ENCODE measurements around the gene AGAP3.

The AGAP3 gene

DNA sequence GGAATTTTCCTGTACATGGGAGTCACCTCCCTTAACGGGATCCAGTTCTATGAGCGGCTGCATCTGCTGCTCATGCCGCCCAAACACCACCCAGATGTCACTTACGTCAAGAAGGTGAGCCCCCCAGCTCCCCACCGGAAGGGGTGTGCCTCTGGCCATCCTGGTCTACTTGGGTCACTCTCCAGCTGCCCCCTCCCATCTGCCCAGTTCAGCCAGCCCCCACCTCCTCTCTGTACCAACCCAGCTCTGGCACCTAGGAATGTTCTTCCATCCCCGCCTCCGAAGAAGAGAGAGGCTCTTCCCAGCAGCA, 10.7 kb upstream of the AGAP3 start:
- Mint-ChIP-seq H3K4me1 (peaks cover 18 to 25% of the 10 kb centered on the region in 2 donors), H3K27me3 (no peaks in the 10 kb centered on the region), H3K9me3 (no peaks in the 10 kb centered on the region), H3K27ac (peak overlapping the region; percentile 72), H3K36me3 (peaks cover 38 to 47% of the 10 kb centered on the region in 2 donors), H3K4me3 (no peak overlapping the region)
- DNase-seq = no peak
- no peak for ATAC-seq (replicated peaks)

DNA sequence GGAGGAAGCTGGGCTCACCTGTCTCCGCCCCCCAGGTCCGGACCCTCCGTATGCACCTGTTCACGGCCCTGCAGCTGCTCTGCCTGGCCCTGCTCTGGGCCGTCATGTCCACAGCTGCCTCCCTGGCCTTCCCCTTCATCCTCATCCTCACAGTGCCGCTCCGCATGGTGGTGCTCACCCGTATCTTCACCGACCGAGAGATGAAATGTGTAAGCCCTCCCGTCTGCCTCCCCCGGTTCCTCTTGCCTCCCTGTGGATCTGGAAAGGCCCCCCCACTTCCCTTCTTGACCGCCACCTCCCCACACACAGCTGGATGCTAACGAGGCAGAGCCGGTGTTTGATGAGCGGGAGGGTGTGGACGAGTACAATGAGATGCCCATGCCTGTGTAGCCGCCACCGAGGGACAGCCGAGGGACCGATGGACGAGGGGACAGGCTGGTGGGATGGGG, 10.3 kb upstream of the AGAP3 start:
- Mint-ChIP-seq H3K27ac (peak overlapping the region; percentile 72), H3K4me1 (peaks cover 18 to 25% of the 10 kb centered on the region in 2 donors), H3K36me3 (peaks cover 37 to 44% of the 10 kb centered on the region in 2 donors)

DNA sequence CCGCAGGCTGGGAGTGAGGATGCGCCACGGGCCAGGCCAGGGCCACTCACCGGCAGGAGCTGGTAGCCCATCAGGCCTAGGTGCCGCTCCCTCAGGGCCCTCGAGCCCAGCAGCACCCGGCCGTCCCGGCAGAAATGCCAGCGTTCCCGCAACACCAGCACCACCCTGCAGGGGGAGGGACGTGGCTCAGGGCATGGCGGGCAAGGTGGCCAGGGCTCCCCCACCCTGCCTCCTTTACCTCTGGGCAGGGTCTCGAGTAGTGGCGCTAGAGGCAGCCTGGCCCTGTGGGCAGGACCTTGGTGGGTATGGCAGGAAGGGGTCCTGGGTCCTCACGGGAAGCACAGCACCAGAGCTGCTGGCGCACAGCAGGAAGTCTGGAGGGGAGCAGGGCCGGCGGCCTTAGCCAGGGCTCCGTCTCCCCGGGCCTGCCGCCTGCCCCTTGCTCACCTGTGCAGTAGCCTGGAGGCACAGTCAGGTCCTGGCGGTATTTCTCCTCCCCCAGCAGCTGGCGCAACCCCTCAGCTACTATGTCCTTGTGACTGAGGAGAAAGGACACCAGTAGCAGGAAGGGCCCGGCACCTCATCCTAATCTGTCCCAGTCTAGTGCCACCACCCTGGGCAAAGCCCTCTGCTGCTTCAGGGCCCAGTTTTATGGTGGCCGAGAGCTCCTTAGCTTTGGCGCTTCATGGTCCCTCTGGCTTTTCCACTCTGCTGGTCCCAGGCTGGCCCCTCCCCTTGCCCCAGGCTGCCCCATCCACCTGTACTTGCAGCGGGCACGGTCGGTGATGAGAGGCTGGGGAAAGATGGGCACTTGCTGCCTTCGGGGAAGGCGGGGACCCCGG, 9.2 kb upstream of the AGAP3 start:
- H3K27me3 Mint-ChIP-seq = no peaks in the 10 kb centered on the region
- H3K27ac Mint-ChIP-seq = no peak overlapping the region
- H3K36me3 Mint-ChIP-seq = peaks cover 32 to 36% of the 10 kb centered on the region in 2 donors
- no peak for DNase-seq
- H3K9me3 Mint-ChIP-seq = no peaks in the 10 kb centered on the region
- H3K4me1 Mint-ChIP-seq = peaks cover 22 to 34% of the 10 kb centered on the region in 2 donors
- H3K4me3 Mint-ChIP-seq = peak overlapping the region in 1 of 2 donors; percentile 11
- no peak for ATAC-seq (replicated peaks)

More for the DNA sequence above, 10.3 kb upstream of the AGAP3 start:
- Mint-ChIP-seq H3K4me3 (no peak overlapping the region), H3K9me3 (no peaks in the 10 kb centered on the region), H3K27me3 (no peaks in the 10 kb centered on the region)
- ATAC-seq (replicated peaks) = no peak
- DNase-seq = no peak

DNA sequence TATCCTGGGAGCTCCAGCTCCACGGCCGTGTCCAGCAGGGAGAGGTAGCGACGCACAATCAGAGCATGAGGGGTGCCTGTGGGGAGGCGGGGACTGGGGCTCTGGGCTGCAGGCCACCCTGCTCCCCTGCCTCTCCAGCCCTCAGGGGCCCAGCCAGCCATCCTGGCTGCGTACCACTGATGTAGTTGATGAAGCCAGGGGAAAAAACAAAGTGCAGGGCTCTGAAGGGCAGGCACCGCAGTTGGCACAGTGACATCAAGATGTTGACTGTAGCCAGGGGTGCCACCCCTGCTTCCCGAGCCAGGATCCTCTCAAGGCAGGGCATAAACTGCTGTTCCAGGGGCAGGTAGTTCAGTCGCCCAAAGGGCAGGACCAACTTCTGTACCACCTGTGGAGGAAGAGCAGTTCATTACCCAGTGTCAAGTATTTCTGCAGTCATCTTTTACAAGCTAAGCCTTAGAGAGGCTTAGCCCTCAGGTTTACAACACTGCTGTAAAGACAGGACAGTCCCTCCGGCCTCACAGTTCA, 8.5 kb upstream of the AGAP3 start:
- H3K27ac Mint-ChIP-seq = no peak overlapping the region
- H3K27me3 Mint-ChIP-seq = no peaks in the 10 kb centered on the region
- H3K4me3 Mint-ChIP-seq = peak overlapping the region; percentile 23 to 53
- no peak for DNase-seq
- ATAC-seq (replicated peaks) = no peak
- peaks cover 31 to 35% of the 10 kb centered on the region in 2 donors for H3K36me3 Mint-ChIP-seq
- H3K4me1 Mint-ChIP-seq = peaks cover 27 to 41% of the 10 kb centered on the region in 2 donors
- no peaks in the 10 kb centered on the region for H3K9me3 Mint-ChIP-seq

DNA sequence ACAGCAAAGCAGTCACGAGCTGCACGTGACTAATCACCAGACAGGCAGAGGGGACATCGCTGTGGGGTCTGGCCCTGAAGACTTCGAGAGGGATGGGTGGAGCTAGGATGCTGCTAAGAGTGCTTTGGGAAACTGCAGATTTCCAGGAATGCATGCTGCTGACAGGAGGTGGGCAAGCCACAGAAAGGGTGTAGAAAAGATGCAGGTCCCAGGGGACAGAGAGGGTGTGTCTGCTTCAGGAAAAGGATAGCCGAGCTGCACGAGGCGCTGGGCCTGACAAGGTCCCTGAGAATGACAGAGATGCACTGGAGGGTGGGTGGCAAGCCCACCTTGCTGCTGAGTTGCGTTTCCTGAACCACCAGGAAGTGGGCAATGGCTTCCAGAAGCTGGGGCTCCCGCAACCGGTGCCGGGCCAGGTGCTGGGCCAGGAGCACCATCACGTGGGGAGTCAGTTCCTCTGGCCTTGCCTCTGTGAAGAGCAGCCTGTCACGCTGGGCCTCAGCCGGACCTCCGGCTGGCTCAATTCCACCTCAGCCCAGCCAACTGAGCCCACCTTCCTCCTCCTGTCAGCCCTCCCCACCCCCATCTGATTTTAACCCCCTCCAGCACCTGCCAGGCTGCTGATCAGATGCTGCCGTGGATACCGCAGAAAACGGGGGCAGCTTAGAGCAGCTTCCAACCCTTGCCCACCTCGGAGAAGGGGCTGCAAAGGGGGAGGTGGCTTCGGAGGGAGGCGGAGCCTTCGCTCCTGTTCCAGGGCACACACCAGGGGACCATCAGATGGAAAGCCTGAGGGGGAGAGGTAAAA, 7.8 kb upstream of the AGAP3 start:
- no peak for ATAC-seq (replicated peaks)
- peak overlapping the region; percentile 91 to 94 for H3K4me3 Mint-ChIP-seq
- DNase-seq = no peak
- H3K27me3 Mint-ChIP-seq = no peaks in the 10 kb centered on the region
- H3K36me3 Mint-ChIP-seq = peaks cover 31 to 37% of the 10 kb centered on the region in 2 donors
- no peak overlapping the region for H3K27ac Mint-ChIP-seq
- no peaks in the 10 kb centered on the region for H3K9me3 Mint-ChIP-seq
- H3K4me1 Mint-ChIP-seq = peaks cover 30 to 44% of the 10 kb centered on the region in 2 donors

- Mint-ChIP-seq H3K36me3 (peaks cover 25 to 33% of the 10 kb centered on the region in 2 donors), H3K9me3 (no peaks in the 10 kb centered on the region), H3K4me1 (peaks cover 30 to 44% of the 10 kb centered on the region in 2 donors), H3K27me3 (peaks cover 0 to under 1% of the 10 kb centered on the region in 2 donors), H3K27ac (peak overlapping the region; percentile 95), H3K4me3 (peak overlapping the region; percentile 91 to 94)
- ATAC-seq (replicated peaks) = no peak
- DNase-seq = no peak
These were observed 6.9 kb upstream of the AGAP3 start for GRCh38 chr7:151079199-151079910.

GRCh38 chr7:151080067-151080521, 6.2 kb upstream of the AGAP3 start:
- ATAC-seq (replicated peaks) (peak; percentile 8 to 15), DNase-seq (no peak)
- Mint-ChIP-seq H3K9me3 (no peaks in the 10 kb centered on the region), H3K4me3 (peak overlapping the region; percentile 91 to 94), H3K27ac (peak overlapping the region; percentile 95), H3K4me1 (peaks cover 35 to 47% of the 10 kb centered on the region in 2 donors), H3K27me3 (peaks cover 5 to 8% of the 10 kb centered on the region in 2 donors), H3K36me3 (peaks cover 19 to 33% of the 10 kb centered on the region in 2 donors)

- Mint-ChIP-seq H3K27me3 (peaks cover 11 to 13% of the 10 kb centered on the region in 2 donors), H3K36me3 (peaks cover 15 to 29% of the 10 kb centered on the region in 2 donors), H3K27ac (peak within 1 kb of the TSS; percentile 95), H3K4me1 (peaks cover 40 to 52% of the 10 kb centered on the region in 2 donors), H3K9me3 (no peaks in the 10 kb centered on the region), H3K4me3 (peak within 1 kb of the TSS; percentile 91 to 99)
- DNase-seq (peak; percentile 83), ATAC-seq (replicated peaks) (peak; percentile 86 to 87)
These were observed 5.6 kb upstream of the AGAP3 start, which contains the start of gene FASTK for GRCh38 chr7:151080522-151081169. Gene FASTK, minus strand, starts transcription at chr7:151080809. Its CDS starts 43 bp downstream, at chr7:151080766.

DNA sequence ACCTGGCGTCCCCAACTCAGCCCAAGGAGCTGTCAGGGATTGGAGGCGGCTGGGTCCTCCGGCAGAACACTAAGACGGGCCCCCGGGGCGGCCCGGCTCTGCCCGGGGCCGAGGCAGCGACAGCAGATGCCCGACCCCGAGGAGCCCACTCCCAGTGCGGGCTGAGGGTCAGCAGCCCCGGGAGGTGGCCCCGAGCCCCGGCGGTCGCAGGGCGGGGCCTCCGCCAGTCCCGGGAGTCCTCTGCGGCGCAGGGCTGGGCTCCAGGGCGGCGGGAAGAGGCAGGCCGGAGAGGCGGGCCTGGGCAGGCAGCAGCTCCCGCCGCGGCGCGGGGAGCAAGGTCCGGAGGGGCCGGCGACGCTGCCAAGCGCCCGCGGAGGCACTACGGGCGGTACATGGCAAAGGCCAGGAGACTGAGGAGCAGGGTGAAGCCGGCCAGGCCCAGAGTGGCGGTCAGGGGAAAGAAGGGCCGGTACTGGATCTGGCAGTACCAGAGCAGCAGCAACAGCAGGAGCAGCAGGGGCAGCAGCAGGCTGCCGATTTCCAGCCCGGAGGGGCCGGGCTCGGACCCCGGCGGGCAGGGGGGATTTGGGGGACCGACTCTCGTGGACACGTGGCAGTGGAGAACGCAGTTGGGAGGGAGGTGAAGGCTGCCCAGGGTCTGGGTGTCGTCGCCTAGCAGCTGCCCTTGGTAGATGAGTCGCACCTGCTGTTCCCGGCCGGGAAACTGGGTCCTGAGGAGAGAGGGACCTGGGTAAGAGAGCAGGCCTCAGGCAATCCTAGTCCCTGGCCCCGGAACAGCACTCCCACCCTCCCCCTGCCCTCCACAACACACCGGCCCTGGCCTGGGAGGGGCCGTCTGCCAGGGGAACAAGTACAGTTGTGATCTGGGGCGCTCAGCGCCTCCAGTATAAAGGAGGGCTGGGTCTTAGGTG, 4.8 kb upstream of the AGAP3 start:
- Mint-ChIP-seq H3K9me3 (no peaks in the 10 kb centered on the region), H3K4me1 (peaks cover 43 to 57% of the 10 kb centered on the region in 2 donors), H3K4me3 (peak overlapping the region; percentile 91 to 99), H3K36me3 (peaks cover 9 to 25% of the 10 kb centered on the region in 2 donors), H3K27ac (peak overlapping the region; percentile 95), H3K27me3 (peaks cover 15 to 19% of the 10 kb centered on the region in 2 donors)
- ATAC-seq (replicated peaks) (no peak), DNase-seq (no peak)

DNA sequence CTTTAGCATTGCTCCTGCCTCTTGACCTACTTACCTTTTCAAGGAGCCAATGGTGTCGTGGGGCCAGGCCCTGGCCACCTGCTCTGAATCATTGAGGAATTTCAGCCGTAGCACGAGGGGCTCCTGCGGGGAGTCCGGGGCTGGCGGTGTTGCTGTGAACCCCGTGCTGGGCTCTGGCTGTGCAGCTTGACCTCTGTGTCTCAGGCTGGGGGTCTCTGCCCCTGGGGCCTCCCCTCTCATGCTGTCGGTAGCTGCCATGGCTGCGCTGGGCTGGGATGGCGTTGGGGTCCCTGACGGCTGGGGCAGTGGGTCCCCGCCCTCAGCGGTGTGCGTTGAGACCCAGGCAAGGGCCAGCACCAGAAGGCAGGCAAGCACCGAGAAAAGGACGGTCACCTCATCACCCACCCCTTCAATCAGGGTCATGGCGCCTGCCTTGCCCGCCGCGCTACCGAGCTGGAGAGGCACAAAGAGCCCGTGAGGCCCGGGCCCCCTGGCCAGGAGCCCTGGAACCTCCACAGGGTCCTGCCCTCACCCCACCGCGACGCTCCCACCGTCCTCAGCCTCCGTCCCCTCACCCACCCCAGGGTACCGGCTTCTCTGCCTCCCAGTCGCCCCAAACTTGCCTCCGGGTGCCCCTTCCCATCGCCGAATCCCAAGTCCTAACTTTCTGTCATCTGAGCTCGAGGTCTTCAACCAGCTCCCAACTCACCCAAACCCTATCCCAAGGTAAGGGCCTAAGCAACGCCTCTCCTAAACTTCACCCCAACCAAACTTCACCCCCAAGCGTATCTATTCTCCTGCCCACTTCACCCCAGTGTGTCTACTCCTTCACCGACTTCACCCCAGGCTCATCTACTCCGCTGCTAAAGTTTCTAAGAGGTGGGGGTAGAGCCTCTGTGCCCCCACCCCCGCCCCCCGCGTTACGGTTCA, 3.9 kb upstream of the AGAP3 start:
- Mint-ChIP-seq H3K9me3 (no peaks in the 10 kb centered on the region), H3K36me3 (peaks cover 9 to 23% of the 10 kb centered on the region in 2 donors), H3K27ac (peak overlapping the region; percentile 98), H3K27me3 (peaks cover 15 to 24% of the 10 kb centered on the region in 2 donors), H3K4me3 (peak overlapping the region; percentile 91 to 99), H3K4me1 (peaks cover 43 to 63% of the 10 kb centered on the region in 2 donors)
- DNase-seq (no peak), ATAC-seq (replicated peaks) (no peak)

GRCh38 chr7:151083071-151083823, 3.0 kb upstream of the AGAP3 start, which contains the start of gene TMUB1:
Gene TMUB1, minus strand, starts transcription at chr7:151083493. Its CDS starts 930 bp downstream, at chr7:151082563.
- H3K4me3 Mint-ChIP-seq = peak within 1 kb of the TSS; percentile 91 to 99
- peaks cover 15 to 27% of the 10 kb centered on the region in 2 donors for H3K27me3 Mint-ChIP-seq
- H3K27ac Mint-ChIP-seq = peak within 1 kb of the TSS; percentile 98
- peaks cover 41 to 66% of the 10 kb centered on the region in 2 donors for H3K4me1 Mint-ChIP-seq
- H3K36me3 Mint-ChIP-seq = peaks cover 6 to 19% of the 10 kb centered on the region in 2 donors
- peak; percentile 73 for DNase-seq
- H3K9me3 Mint-ChIP-seq = no peaks in the 10 kb centered on the region
- ATAC-seq (replicated peaks) = peak; percentile 71 to 73

All from stimulated activated naive B cell treated with anti-CD40 and anti-IgM and Interleukin-4, amounts not matched to agents 10 μg/mL and 1 μg/mL and 100 μg/mL, for 72 hours (primary cell).